Hepatic stellate cell (primary cell): ENCODE data around the gene RCBTB2.

ENCODE experiments used
- DNase-seq: peaks from one replicate; pipeline ENCODE4 v3.0.0; 2011; ENCODE audit warnings: low spot score

RCBTB2 gene

GRCh38 chr13:48563626-48564025 is 30.7 kb upstream of the RCBTB2 start:
- no peak for DNase-seq

GRCh38 chr13:48562296-48563066 is 29.6 kb upstream of the RCBTB2 start:
- DNase-seq: no peak

GRCh38 chr13:48561466-48562235 is 28.8 kb upstream of the RCBTB2 start:
- DNase-seq: no peak

GRCh38 chr13:48560657-48561337 is 27.9 kb upstream of the RCBTB2 start:
- DNase-seq: no peak

- DNase-seq: peak; percentile 45
These were observed 26.9 kb upstream of the RCBTB2 start for GRCh38 chr13:48559638-48560320.

- DNase-seq: no peak
These were observed 23.9 kb upstream of the RCBTB2 start for GRCh38 chr13:48556817-48557216.

- no peak for DNase-seq
These were observed 22.6 kb upstream of the RCBTB2 start for GRCh38 chr13:48555441-48555840.

GRCh38 chr13:48551329-48551728 is 18.4 kb upstream of the RCBTB2 start:
- no peak for DNase-seq

- DNase-seq: no peak
These were observed 16.8 kb upstream of the RCBTB2 start for GRCh38 chr13:48549658-48550057.

GRCh38 chr13:48547663-48548092 is 14.8 kb upstream of the RCBTB2 start:
- DNase-seq: no peak

- DNase-seq: no peak
These were observed 12.7 kb upstream of the RCBTB2 start for GRCh38 chr13:48545608-48546007.

GRCh38 chr13:48542581-48543341 is 9.9 kb upstream of the RCBTB2 start:
- no peak for DNase-seq

GRCh38 chr13:48542138-48542537 is 9.3 kb upstream of the RCBTB2 start:
- no peak for DNase-seq

- DNase-seq: no peak
These were observed 6.7 kb upstream of the RCBTB2 start for GRCh38 chr13:48539550-48539949.

GRCh38 chr13:48536621-48537250 is 3.9 kb upstream of the RCBTB2 start:
- DNase-seq: no peak

- DNase-seq: no peak
These were observed 2.9 kb upstream of the RCBTB2 start for GRCh38 chr13:48535766-48536165.

- no peak for DNase-seq
These were observed 2.1 kb upstream of the RCBTB2 start for GRCh38 chr13:48534911-48535501.

- no peak for DNase-seq
These were observed 1.2 kb upstream of the RCBTB2 start for GRCh38 chr13:48533961-48534600.

GRCh38 chr13:48532256-48532505 is 699 bp downstream of the RCBTB2 start:
- no peak for DNase-seq
